Neutrophil (primary cell): Measurements from ENCODE around the gene ARL6IP4.

Source experiments
- H3K27ac ChIP-seq: fragments of 200-600 bp; sonication (generic); 2 replicates; pipeline ENCODE4 v1.5.1; 2016; ENCODE audit warnings: mild to moderate bottlenecking, moderate library complexity
- H3K27me3 ChIP-seq: fragments of 200-600 bp; sonication (generic); 2 replicates; pipeline ENCODE4 v1.6.0; 2016; ENCODE audit warnings: mild to moderate bottlenecking
- H3K36me3 ChIP-seq: fragments of 200-600 bp; sonication (generic); 2 replicates; pipeline ENCODE4 v1.5.1; 2017
- H3K4me1 ChIP-seq, 2 experiments: fragments of 200-600 bp in 1 of 2; sonication (generic) in 1 of 2; 1 replicate in 1 of 2; 2 replicates in 1 of 2; pipeline versions ENCODE4 v1.5.1 to v1.6.1; 2013 to 2016; ENCODE audit warnings: low read depth in 1 of 2, low read length in 1 of 2, mild to moderate bottlenecking in 1 of 2, moderate library complexity in 1 of 2; ENCODE audit not compliant: control insufficient read depth in 1 of 2, insufficient read depth in 1 of 2
- H3K4me3 ChIP-seq, 2 experiments: fragments of 200-600 bp in 1 of 2; sonication (generic) in 1 of 2; 1 replicate in 1 of 2; 2 replicates in 1 of 2; pipeline ENCODE4 v1.5.1; 2013 to 2016; ENCODE audit warnings: low read depth in 1 of 2, low read length in 1 of 2, mild to moderate bottlenecking in 1 of 2, moderate library complexity in 1 of 2
- H3K9me3 ChIP-seq: fragments of 200-600 bp; sonication (generic); 2 replicates; pipeline ENCODE4 v1.5.1; 2016
- CTCF ChIP-seq: fragments of 200-600 bp; sonication (generic); IDR thresholded peaks from 2 replicates; pipeline ENCODE4 v1.5.1; 2016; ENCODE audit warnings: antibody characterized with exemption

Gene ARL6IP4

GRCh38 chr12:123021688-123022604 is 41.5 kb downstream of the ARL6IP4 start:
- Histone ChIP-seq H3K27me3 (no peaks in the 10 kb centered on the region), H3K4me1 (no peaks in the 10 kb centered on the region), H3K27ac (no peak overlapping the region), H3K9me3 (no peaks in the 10 kb centered on the region), H3K36me3 (no peaks in the 10 kb centered on the region), H3K4me3 (no peak overlapping the region)
- TF ChIP-seq CTCF = no peak

GRCh38 chr12:123022846-123023245 is 42.4 kb downstream of the ARL6IP4 start:
- Histone ChIP-seq H3K27me3 (no peaks in the 10 kb centered on the region), H3K9me3 (no peaks in the 10 kb centered on the region), H3K27ac (no peak overlapping the region), H3K4me3 (no peak overlapping the region), H3K4me1 (no peaks in the 10 kb centered on the region), H3K36me3 (no peaks in the 10 kb centered on the region)
- no peak for TF ChIP-seq CTCF

- peaks cover 6 to 10% of the 10 kb centered on the region in 2 experiments for H3K4me1 ChIP-seq
- no peaks in the 10 kb centered on the region for H3K9me3 ChIP-seq
These were observed 44.4 kb downstream of the ARL6IP4 start for GRCh38 chr12:123024819-123025391.

GRCh38 chr12:123026094-123026853 is 45.8 kb downstream of the ARL6IP4 start:
- Histone ChIP-seq H3K27me3 (no peaks in the 10 kb centered on the region), H3K27ac (no peak overlapping the region), H3K4me1 (peaks cover 6 to 10% of the 10 kb centered on the region in 2 experiments), H3K4me3 (no peak overlapping the region), H3K36me3 (no peaks in the 10 kb centered on the region), H3K9me3 (no peaks in the 10 kb centered on the region)
- no peak for TF ChIP-seq CTCF

More at GRCh38 chr12:123024819-123025391, 44.4 kb downstream of the ARL6IP4 start:
- no peak for TF ChIP-seq CTCF
- H3K27ac ChIP-seq = no peak overlapping the region
- no peaks in the 10 kb centered on the region for H3K36me3 ChIP-seq
- no peak overlapping the region for H3K4me3 ChIP-seq
- no peaks in the 10 kb centered on the region for H3K27me3 ChIP-seq

- H3K36me3 ChIP-seq = no peaks in the 10 kb centered on the region
- H3K27me3 ChIP-seq = no peaks in the 10 kb centered on the region
- no peak for TF ChIP-seq CTCF
- H3K9me3 ChIP-seq = no peaks in the 10 kb centered on the region
- peaks cover 7 to 10% of the 10 kb centered on the region in 2 experiments for H3K4me1 ChIP-seq
- no peak overlapping the region for H3K27ac ChIP-seq
- no peak overlapping the region for H3K4me3 ChIP-seq
These were observed 47.4 kb downstream of the ARL6IP4 start for GRCh38 chr12:123027726-123028445.
